Activated CD8-positive, alpha-beta T cell treated with anti-CD3 and anti-CD28 coated beads, Interleukin-2, amount 10 ng/mL, durations not matched to agents 7 days and 5 days (primary cell): ENCODE data around the gene HSPB9. TPM values are rescaled to one million over a fixed set of nuclear protein-coding genes. Genes with fewer than 3 reads are reported as not detected.

Source experiments
- total RNA-seq, 2 experiments: library from RNA; stranded (reverse); gene quantifications; one replicate each; pipeline ENCODE4 v1.2.3, GENCODE V29; 2021

Gene HSPB9
- total RNA-seq, 2 experiments from 2014 or later = 0.16 to 0.29 TPM

Other genes with a start within 250 kb of the HSPB9 start
- 100 to 1,000 TPM; 177 to 185 TPM for gene ACLY, start 203.9 kb upstream of the HSPB9 start, total RNA-seq
- gene ODAD4, start 192.2 kb upstream of the HSPB9 start, total RNA-seq = under 1 TPM; 0.89 to 0.97 TPM
- gene CNP, start 156.0 kb upstream of the HSPB9 start, total RNA-seq = 10 to 100 TPM; 93.4 to 94.6 TPM
- gene DNAJC7, start 105.4 kb upstream of the HSPB9 start, total RNA-seq = 10 to 100 TPM; 86.1 to 99.8 TPM
- gene NKIRAS2, start 102.7 kb upstream of the HSPB9 start, total RNA-seq = 10 to 100 TPM; 25.7 to 26.2 TPM
- gene C17orf113, start 72.2 kb upstream of the HSPB9 start, total RNA-seq = under 1 TPM; 0.16 to 0.24 TPM
- under 1 TPM; 0.23 to 0.47 TPM for gene ZNF385C, start 24.3 kb upstream of the HSPB9 start, total RNA-seq
- 10 to 100 TPM; 71.9 to 72.9 TPM for gene DHX58, start 10.1 kb upstream of the HSPB9 start, total RNA-seq
- 10 to 100 TPM; 45.2 to 46.8 TPM for gene KAT2A, start 1.4 kb upstream of the HSPB9 start, total RNA-seq
- 100 to 1,000 TPM; 102 to 107 TPM for gene RAB5C, start 32.2 kb downstream of the HSPB9 start, total RNA-seq
- under 1 TPM; 0.05 to 0.13 TPM for gene KCNH4, start 58.3 kb downstream of the HSPB9 start, total RNA-seq
- gene HCRT, start 62.6 kb downstream of the HSPB9 start, total RNA-seq = not detected
- gene GHDC, start 71.7 kb downstream of the HSPB9 start, total RNA-seq = 10 to 100 TPM; 16.6 to 17.2 TPM
- gene STAT5B, start 153.6 kb downstream of the HSPB9 start, total RNA-seq = 10 to 100 TPM; 92.7 to 94.4 TPM
- 100 to 1,000 TPM; 117 to 119 TPM for gene STAT5A, start 165.7 kb downstream of the HSPB9 start, total RNA-seq